Transverse colon (tissue), 4 donors: ENCODE results near the gene ZNF414. TPM values are rescaled to one million over a fixed set of nuclear protein-coding genes. Genes with fewer than 3 reads are reported as not detected.

ENCODE experiments used
- DNase-seq: peaks from one replicate; pipeline ENCODE4 v3.0.0-alpha.2; 2019
- H3K27ac ChIP-seq, 4 donors: fragments of 200-600 bp; sonication (generic); 2 replicates each; pipeline ENCODE4 v1.5.1; 2016 to 2018; ENCODE audit warnings: inconsistent platforms in 4 of 4
- H3K27me3 ChIP-seq: fragments of 200-600 bp; sonication (generic); 2 replicates; pipeline ENCODE4 v1.5.1; 2017; ENCODE audit warnings: inconsistent platforms
- H3K36me3 ChIP-seq, 4 donors: fragments of 200-600 bp; sonication (generic); 2 replicates each; pipeline ENCODE4 v1.5.1; 2017 to 2019; ENCODE audit warnings: inconsistent platforms in 4 of 4
- H3K4me1 ChIP-seq, 4 donors: fragments of 200-600 bp; sonication (generic); 2 replicates each; pipeline ENCODE4 v1.5.1; 2017 to 2020; ENCODE audit warnings: inconsistent platforms in 4 of 4
- H3K4me3 ChIP-seq, 4 donors: fragments of 200-600 bp; sonication (generic); 1 replicate in 1 of 4; 2 replicates in 3 of 4; pipeline versions ENCODE4 v1.5.1 to v1.6.1; 2017 to 2019; ENCODE audit warnings: inconsistent platforms in 4 of 4
- H3K9me3 ChIP-seq, 2 donors: fragments of 200-600 bp; sonication (generic); 2 replicates each; pipeline ENCODE4 v1.5.1; 2017 to 2019; ENCODE audit warnings: inconsistent platforms in 2 of 2
- CTCF ChIP-seq, 5 experiments: fragments of 200-600 bp in 3 of 5; fragments of 450-650 bp in 2 of 5; sonication (generic) in 3 of 5; IDR thresholded peaks; 1 replicate in 2 of 5; 2 replicates in 3 of 5; pipeline ENCODE4 v1.5.1; 2016 to 2017; ENCODE audit warnings: antibody characterized with exemption in 5 of 5, inconsistent platforms in 3 of 5, mild to moderate bottlenecking in 2 of 5, moderate library complexity in 1 of 5
- EP300 ChIP-seq: sonication (generic); formaldehyde crosslinking; IDR thresholded peaks from one replicate; pipeline ENCODE4 v1.6.1; 2017; ENCODE audit warnings: antibody characterized with exemption, low read depth
- POLR2A ChIP-seq: fragments of 450-650 bp; IDR thresholded peaks from one replicate; pipeline ENCODE4 v1.6.1; 2016; ENCODE audit warnings: antibody characterized with exemption, mild to moderate bottlenecking, moderate library complexity
- POLR2AphosphoS5 ChIP-seq, 3 donors: sonication (generic); formaldehyde crosslinking; IDR thresholded peaks; one replicate each; pipeline ENCODE4 v1.6.1; 2016; ENCODE audit warnings: antibody characterized with exemption in 3 of 3
- WGBS, 2 donors: methylation state at CpG; one replicate each; pipeline ENCODE4 v1.1.5; 2018; ENCODE audit warnings: low coverage in 1 of 2; 5-methylcytosine and 5-hydroxymethylcytosine counted together
- in situ Hi-C, 4 donors: fragments of 200-750 bp; cut with MboI; loops; one replicate each; pipeline versions ENCODE4 v1.15.0 to v1.15.1; 2017; ENCODE audit warnings: low sequenced_read_pairs in 3 of 4, low pct_ligation_motif_present in 1 of 4, low pct_unique_long_range_greater_than_20kb in 1 of 4
- intact Hi-C: fragments of 100-400 bp; cut with DNase I; formaldehyde crosslinking; loops from one replicate; pipeline ENCODE4 v1.15.1; 2023; ENCODE audit warnings: low total_unique reads
- total RNA-seq, 4 donors: library from RNA; depleted of rRNA; stranded (reverse); fragments of >200 nt; gene quantifications; one replicate each; pipeline ENCODE4 v1.1.0, GENCODE V29; 2016

ZNF414 gene
- total RNA-seq, 4 donors from 2014 or later, result 7.8 to 13.8 (median 11.0) TPM

GRCh38 chr19:8482696-8483095, 31.3 kb downstream of the ZNF414 start:
- 80 to 93% methylated on average over 3 to 11 of the region's 11 CpGs for WGBS, 2 donors
- no peak for DNase-seq
- intact Hi-C loops (no loop called here), in situ Hi-C loops (no loop called here)
- peaks cover 0 to 8% (median 5%) of the 10 kb centered on the region in 4 donors for H3K4me1 ChIP-seq
- H3K9me3 ChIP-seq, result no peaks in the 10 kb centered on the region
- H3K27ac ChIP-seq, result no peak overlapping the region
- no peak overlapping the region for H3K4me3 ChIP-seq
- TF ChIP-seq POLR2AphosphoS5 (IDR thresholded peaks at IDR 0.05) (no peak), CTCF (IDR thresholded peaks at IDR 0.05) (no peak), EP300 (no peak), POLR2A (no peak)
- no peaks in the 10 kb centered on the region for H3K27me3 ChIP-seq
- H3K36me3 ChIP-seq, result peaks cover 0 to 52% (median 21%) of the 10 kb centered on the region in 4 donors

GRCh38 chr19:8481616-8482015, 32.4 kb downstream of the ZNF414 start:
- Histone ChIP-seq H3K4me3 (no peak overlapping the region), H3K9me3 (no peaks in the 10 kb centered on the region), H3K27ac (no peak overlapping the region), H3K36me3 (peaks cover 0 to 43% (median 16%) of the 10 kb centered on the region in 4 donors), H3K4me1 (peaks cover 0 to 6% (median 4%) of the 10 kb centered on the region in 4 donors), H3K27me3 (no peaks in the 10 kb centered on the region)
- in situ Hi-C loops (no loop called here), intact Hi-C loops (no loop called here)
- TF ChIP-seq POLR2AphosphoS5 (IDR thresholded peaks at IDR 0.05) (no peak), POLR2A (no peak), CTCF (IDR thresholded peaks at IDR 0.05) (no peak), EP300 (no peak)
- no peak for DNase-seq
- 90% methylated on average over 6 of the region's 6 CpGs; no CpG with 5 or more reads in 1 of the 2 donors for whole genome bisulfite sequencing, 2 donors

- no peak for DNase-seq
- Histone ChIP-seq H3K4me1 (peaks cover 0 to 6% (median 4%) of the 10 kb centered on the region in 4 donors), H3K4me3 (no peak overlapping the region), H3K27ac (no peak overlapping the region), H3K27me3 (no peaks in the 10 kb centered on the region), H3K36me3 (peaks cover 0 to 39% (median 16%) of the 10 kb centered on the region in 4 donors), H3K9me3 (no peaks in the 10 kb centered on the region)
- TF ChIP-seq POLR2A (no peak), POLR2AphosphoS5 (IDR thresholded peaks at IDR 0.05) (no peak), CTCF (IDR thresholded peaks at IDR 0.05) (no peak), EP300 (no peak)
- intact Hi-C loops, result no loop called here
- 85% methylated on average over 11 of the region's 11 CpGs; no CpG with 5 or more reads in 1 of the 2 donors for WGBS, 2 donors
- in situ Hi-C loops, result no loop called here
These were observed 32.8 kb downstream of the ZNF414 start for GRCh38 chr19:8481201-8481600.

- no peak overlapping the region for H3K27ac ChIP-seq
- no peaks in the 10 kb centered on the region for H3K27me3 ChIP-seq
- intact Hi-C loops (no loop called here), in situ Hi-C loops (no loop called here)
- no peak for DNase-seq
- no peaks in the 10 kb centered on the region for H3K9me3 ChIP-seq
- H3K4me3 ChIP-seq, result no peak overlapping the region
- WGBS, 2 donors, result 69 to 72% methylated on average over 3 of the region's 3 CpGs
- peaks cover 0 to 6% (median 4%) of the 10 kb centered on the region in 4 donors for H3K4me1 ChIP-seq
- TF ChIP-seq CTCF (IDR thresholded peaks at IDR 0.05) (no peak), POLR2AphosphoS5 (IDR thresholded peaks at IDR 0.05) (no peak), EP300 (no peak), POLR2A (no peak)
- peaks cover 0 to 43% (median 19%) of the 10 kb centered on the region in 4 donors for H3K36me3 ChIP-seq
These were observed 35.4 kb downstream of the ZNF414 start for GRCh38 chr19:8478598-8478997.
